Measurements from ENCODE around the gene CMA1.
"Not testable (repeated sequence)": the region's sequence is repeated elsewhere in the genome, so short reads cannot be mapped to it uniquely, and the experiment has no call there.

Gene CMA1

GRCh38 chr14:24491586-24492408 is 16.3 kb downstream of the CMA1 start:
- not testable (repeated sequence) for H3K18ac ChIP-seq (ENCODE audit: low read length); H4K91ac ChIP-seq (ENCODE audit: low read depth, low read length, poor library complexity); DNase-seq (ENCODE audit: low spot score); H3K4me2 ChIP-seq (ENCODE audit: insufficient read depth, low read length, poor library complexity, severe bottlenecking); H2BK120ac ChIP-seq (ENCODE audit: low read depth, low read length); H2BK12ac ChIP-seq (ENCODE audit: low read length); H3K9me3 ChIP-seq (replicated peaks in 1 of 2; ENCODE audit: control insufficient read depth in 2 of 2, insufficient read depth in 1 of 2, low read depth in 1 of 2, low read length in 2 of 2); H3K27me3 ChIP-seq (ENCODE audit: control insufficient read depth in 3 of 3, insufficient read depth in 3 of 3, low read depth in 1 of 3, low read length in 3 of 3); H3K9ac ChIP-seq (ENCODE audit: low read depth, low read length, poor library complexity); H3K36me3 ChIP-seq (replicated peaks in 1 of 2; ENCODE audit: control insufficient read depth in 2 of 2, insufficient read depth in 2 of 2, low read length in 2 of 2); H3K14ac ChIP-seq (ENCODE audit: low read length); H3K4me3 ChIP-seq (ENCODE audit: low read length in 2 of 2); H3K4me1 ChIP-seq (ENCODE audit: control insufficient read depth in 2 of 2, insufficient read depth in 1 of 2, low read depth in 1 of 2, low read length in 2 of 2); H2BK5ac ChIP-seq (ENCODE audit: low read length); H2BK15ac ChIP-seq (ENCODE audit: low read length); H4K8ac ChIP-seq (ENCODE audit: low read depth, low read length); H3K4ac ChIP-seq (ENCODE audit: low read length); H2AFZ ChIP-seq (ENCODE audit: low read length); H3K27ac ChIP-seq (replicated peaks; ENCODE audit: low read length); H2AK5ac ChIP-seq (ENCODE audit: low read depth, low read length); H3K23ac ChIP-seq (ENCODE audit: low read depth, low read length, poor library complexity); H3K79me1 ChIP-seq (ENCODE audit: low read depth, low read length)
- no CpG with 5 or more reads among the region's 19 CpGs for WGBS, 2 donors (ENCODE audit: extremely low coverage in 2 of 2, insufficient read length in 2 of 2, insufficient replicate concordance in 1 of 2)

GRCh38 chr14:24483604-24484252 is 24.3 kb downstream of the CMA1 start:
- no peaks in the 10 kb centered on the region for H3K36me3 ChIP-seq (replicated peaks in 1 of 2; ENCODE audit: control insufficient read depth in 2 of 2, insufficient read depth in 2 of 2, low read length in 2 of 2)
- no peak overlapping the region for H3K18ac ChIP-seq (ENCODE audit: low read length)
- no peak overlapping the region for H2BK12ac ChIP-seq (ENCODE audit: low read length)
- no peak for DNase-seq (ENCODE audit: low spot score)
- H3K9ac ChIP-seq (ENCODE audit: low read depth, low read length, poor library complexity), result no peak overlapping the region
- no peaks in the 10 kb centered on the region for H3K9me3 ChIP-seq (replicated peaks in 1 of 2; ENCODE audit: control insufficient read depth in 2 of 2, insufficient read depth in 1 of 2, low read depth in 1 of 2, low read length in 2 of 2)
- no CpG with 5 or more reads among the region's 4 CpGs for WGBS, 2 donors (ENCODE audit: extremely low coverage in 2 of 2, insufficient read length in 2 of 2, insufficient replicate concordance in 1 of 2)
- H2AFZ ChIP-seq (ENCODE audit: low read length), result no peak overlapping the region
- no peaks in the 10 kb centered on the region for H3K79me1 ChIP-seq (ENCODE audit: low read depth, low read length)
- H3K4ac ChIP-seq (ENCODE audit: low read length), result no peak overlapping the region
- no peak overlapping the region for H3K27ac ChIP-seq (replicated peaks; ENCODE audit: low read length)
- no peak overlapping the region for H4K8ac ChIP-seq (ENCODE audit: low read depth, low read length)
- H3K4me3 ChIP-seq (ENCODE audit: low read length in 2 of 2), result no peak overlapping the region
- no peak overlapping the region for H2BK120ac ChIP-seq (ENCODE audit: low read depth, low read length)
- no peak overlapping the region for H2AK5ac ChIP-seq (ENCODE audit: low read depth, low read length)
- peaks cover 0 to 2% of the 10 kb centered on the region in 2 donors for H3K4me1 ChIP-seq (ENCODE audit: control insufficient read depth in 2 of 2, insufficient read depth in 1 of 2, low read depth in 1 of 2, low read length in 2 of 2)
- H3K4me2 ChIP-seq (ENCODE audit: insufficient read depth, low read length, poor library complexity, severe bottlenecking), result no peak overlapping the region
- H2BK15ac ChIP-seq (ENCODE audit: low read length), result no peak overlapping the region
- H3K27me3 ChIP-seq (ENCODE audit: control insufficient read depth in 3 of 3, insufficient read depth in 3 of 3, low read depth in 1 of 3, low read length in 3 of 3), result no peaks in the 10 kb centered on the region
- no peak overlapping the region for H4K91ac ChIP-seq (ENCODE audit: low read depth, low read length, poor library complexity)
- no peak overlapping the region for H3K23ac ChIP-seq (ENCODE audit: low read depth, low read length, poor library complexity)
- H2BK5ac ChIP-seq (ENCODE audit: low read length), result no peak overlapping the region
- no peak overlapping the region for H3K14ac ChIP-seq (ENCODE audit: low read length)

GRCh38 chr14:24482699-24483303 is 25.3 kb downstream of the CMA1 start:
- not testable (repeated sequence) for H2BK15ac ChIP-seq (ENCODE audit: low read length); H4K91ac ChIP-seq (ENCODE audit: low read depth, low read length, poor library complexity); H3K18ac ChIP-seq (ENCODE audit: low read length); H2BK120ac ChIP-seq (ENCODE audit: low read depth, low read length); DNase-seq (ENCODE audit: low spot score); H3K9ac ChIP-seq (ENCODE audit: low read depth, low read length, poor library complexity); H3K27me3 ChIP-seq (ENCODE audit: control insufficient read depth in 3 of 3, insufficient read depth in 3 of 3, low read depth in 1 of 3, low read length in 3 of 3); H3K23ac ChIP-seq (ENCODE audit: low read depth, low read length, poor library complexity); H2AFZ ChIP-seq (ENCODE audit: low read length); H2BK12ac ChIP-seq (ENCODE audit: low read length); H3K4me2 ChIP-seq (ENCODE audit: insufficient read depth, low read length, poor library complexity, severe bottlenecking); H3K9me3 ChIP-seq (replicated peaks in 1 of 2; ENCODE audit: control insufficient read depth in 2 of 2, insufficient read depth in 1 of 2, low read depth in 1 of 2, low read length in 2 of 2); H3K27ac ChIP-seq (replicated peaks; ENCODE audit: low read length); H3K4ac ChIP-seq (ENCODE audit: low read length); H3K4me3 ChIP-seq (ENCODE audit: low read length in 2 of 2); H3K4me1 ChIP-seq (ENCODE audit: control insufficient read depth in 2 of 2, insufficient read depth in 1 of 2, low read depth in 1 of 2, low read length in 2 of 2); H3K36me3 ChIP-seq (replicated peaks in 1 of 2; ENCODE audit: control insufficient read depth in 2 of 2, insufficient read depth in 2 of 2, low read length in 2 of 2); H3K79me1 ChIP-seq (ENCODE audit: low read depth, low read length); H4K8ac ChIP-seq (ENCODE audit: low read depth, low read length); H2AK5ac ChIP-seq (ENCODE audit: low read depth, low read length); H3K14ac ChIP-seq (ENCODE audit: low read length); H2BK5ac ChIP-seq (ENCODE audit: low read length)
- WGBS, 2 donors (ENCODE audit: extremely low coverage in 2 of 2, insufficient read length in 2 of 2, insufficient replicate concordance in 1 of 2), result no CpG with 5 or more reads among the region's 2 CpGs
